ENCODE data around the gene GPATCH8.
"Not testable (repeated sequence)": the region's sequence is repeated elsewhere in the genome, so short reads cannot be mapped to it uniquely, and the experiment has no call there.

Gene GPATCH8

GRCh38 chr17:44527102-44527501 lies 23.9 kb upstream of the GPATCH8 start:
- DNase-seq = no peak

- DNase-seq = no peak
Observed at GRCh38 chr17:44523672-44523972, 20.4 kb upstream of the GPATCH8 start.

GRCh38 chr17:44522883-44523671 lies 19.9 kb upstream of the GPATCH8 start:
- peak in 3 of 4 experiments; percentile 4 to 19 (median 18) for DNase-seq

- no peak for DNase-seq
Observed at GRCh38 chr17:44518032-44518431, 14.8 kb upstream of the GPATCH8 start.

- not testable (repeated sequence) for DNase-seq
Observed at GRCh38 chr17:44511241-44512134, 8.3 kb upstream of the GPATCH8 start.

GRCh38 chr17:44506939-44507604 lies 3.9 kb upstream of the GPATCH8 start:
- DNase-seq = not testable (repeated sequence)

GRCh38 chr17:44502598-44503146 lies 534 bp downstream of the GPATCH8 start:
- DNase-seq = peak in 2 of 4 experiments; percentile 8 to 30

- no peak for DNase-seq
Observed at GRCh38 chr17:44501866-44502375, 1.3 kb downstream of the GPATCH8 start.

GRCh38 chr17:44499722-44500121 lies 3.5 kb downstream of the GPATCH8 start:
- no peak for DNase-seq

- DNase-seq = no peak
Observed at GRCh38 chr17:44496815-44497214, 6.4 kb downstream of the GPATCH8 start.

GRCh38 chr17:44493339-44493738 lies 9.9 kb downstream of the GPATCH8 start:
- DNase-seq = no peak

GRCh38 chr17:44492706-44493272 lies 10.4 kb downstream of the GPATCH8 start:
- DNase-seq = no peak

GRCh38 chr17:44489581-44489980 lies 13.6 kb downstream of the GPATCH8 start:
- DNase-seq = no peak

GRCh38 chr17:44487170-44487569 lies 16.0 kb downstream of the GPATCH8 start:
- no peak for DNase-seq

GRCh38 chr17:44473367-44473766 lies 29.8 kb downstream of the GPATCH8 start:
- no peak for DNase-seq

- DNase-seq = no peak
Observed at GRCh38 chr17:44469676-44470075, 33.5 kb downstream of the GPATCH8 start.

- DNase-seq = no peak
Observed at GRCh38 chr17:44467108-44467507, 36.1 kb downstream of the GPATCH8 start.

- DNase-seq = no peak
Observed at GRCh38 chr17:44466339-44466738, 36.9 kb downstream of the GPATCH8 start.

GRCh38 chr17:44465897-44466296 lies 37.3 kb downstream of the GPATCH8 start:
- DNase-seq = no peak

GRCh38 chr17:44465276-44465675 lies 37.9 kb downstream of the GPATCH8 start:
- no peak for DNase-seq

GRCh38 chr17:44464037-44464436 lies 39.2 kb downstream of the GPATCH8 start:
- DNase-seq = no peak

- DNase-seq = no peak
Observed at GRCh38 chr17:44451832-44452231, 51.4 kb downstream of the GPATCH8 start.

All from activated naive CD4-positive, alpha-beta T cell (primary cell).